ENCODE results near the gene MKS1. TPM values are rescaled to one million over a fixed set of nuclear protein-coding genes. Genes with fewer than 3 reads are reported as not detected.

Gene MKS1
- polyA plus RNA-seq, 1 donor from 2014 or later = 32.9 TPM

DNA sequence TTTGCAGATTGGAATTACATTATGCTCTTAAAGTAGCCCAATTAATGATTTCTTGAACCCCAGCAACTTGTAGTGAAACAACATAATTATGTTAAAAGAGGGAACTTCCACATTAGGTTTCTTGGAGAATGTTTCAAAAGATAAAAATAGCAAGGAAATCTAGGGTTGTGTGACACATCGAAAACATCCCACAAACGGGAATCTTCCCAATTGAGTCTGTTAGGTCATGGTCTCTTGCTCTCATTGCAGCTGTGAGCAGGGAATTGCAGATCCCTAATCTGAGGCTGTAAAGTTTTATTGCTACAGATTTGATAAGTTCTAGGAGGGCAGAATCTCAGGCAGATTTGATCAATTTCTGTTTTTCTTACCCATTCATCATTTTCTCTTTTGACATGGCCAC is 12.6 kb upstream of the MKS1 start:
- Histone ChIP-seq H3K27ac (ENCODE audit: low read length) (no peak overlapping the region), H2AFZ (ENCODE audit: low read depth, low read length) (no peak overlapping the region), H3K36me3 (ENCODE audit: insufficient read depth, low read length) (no peaks in the 10 kb centered on the region), H3K4me2 (ENCODE audit: low read length) (no peak overlapping the region), H3K4me3 (ENCODE audit: low read length) (no peak overlapping the region), H3K27me3 (ENCODE audit: insufficient read depth, low read depth, low read length) (peaks cover 3% of the 10 kb centered on the region), H3F3A (ENCODE audit: insufficient read depth, low read length, poor library complexity, severe bottlenecking) (no peaks in the 10 kb centered on the region), H3K9ac (ENCODE audit: low read length) (no peak overlapping the region), H3K9me2 (ENCODE audit: insufficient read depth, low read length) (no peaks in the 10 kb centered on the region), H4K20me1 (ENCODE audit: insufficient read depth) (no peaks in the 10 kb centered on the region), H3K79me2 (replicated peaks; ENCODE audit: insufficient read depth, low read length) (no peaks in the 10 kb centered on the region), H3K9me3 (ENCODE audit: low read length) (no peaks in the 10 kb centered on the region)
- TF ChIP-seq POLR2AphosphoS5 (IDR thresholded peaks at IDR 0.05) = no peak
- no peak for TF ChIP-seq MXI1 (conservative IDR thresholded peaks at IDR 0.05; ENCODE audit: poor library complexity, severe bottlenecking)
- TF ChIP-seq SMC3 (conservative IDR thresholded peaks at IDR 0.05; ENCODE audit: poor library complexity) = no peak
- TF ChIP-seq EZH2 (IDR thresholded peaks at IDR 0.05; ENCODE audit: borderline replicate concordance, insufficient read depth, low read length, poor library complexity, severe bottlenecking) = no peak
- TF ChIP-seq, protein P1, sequence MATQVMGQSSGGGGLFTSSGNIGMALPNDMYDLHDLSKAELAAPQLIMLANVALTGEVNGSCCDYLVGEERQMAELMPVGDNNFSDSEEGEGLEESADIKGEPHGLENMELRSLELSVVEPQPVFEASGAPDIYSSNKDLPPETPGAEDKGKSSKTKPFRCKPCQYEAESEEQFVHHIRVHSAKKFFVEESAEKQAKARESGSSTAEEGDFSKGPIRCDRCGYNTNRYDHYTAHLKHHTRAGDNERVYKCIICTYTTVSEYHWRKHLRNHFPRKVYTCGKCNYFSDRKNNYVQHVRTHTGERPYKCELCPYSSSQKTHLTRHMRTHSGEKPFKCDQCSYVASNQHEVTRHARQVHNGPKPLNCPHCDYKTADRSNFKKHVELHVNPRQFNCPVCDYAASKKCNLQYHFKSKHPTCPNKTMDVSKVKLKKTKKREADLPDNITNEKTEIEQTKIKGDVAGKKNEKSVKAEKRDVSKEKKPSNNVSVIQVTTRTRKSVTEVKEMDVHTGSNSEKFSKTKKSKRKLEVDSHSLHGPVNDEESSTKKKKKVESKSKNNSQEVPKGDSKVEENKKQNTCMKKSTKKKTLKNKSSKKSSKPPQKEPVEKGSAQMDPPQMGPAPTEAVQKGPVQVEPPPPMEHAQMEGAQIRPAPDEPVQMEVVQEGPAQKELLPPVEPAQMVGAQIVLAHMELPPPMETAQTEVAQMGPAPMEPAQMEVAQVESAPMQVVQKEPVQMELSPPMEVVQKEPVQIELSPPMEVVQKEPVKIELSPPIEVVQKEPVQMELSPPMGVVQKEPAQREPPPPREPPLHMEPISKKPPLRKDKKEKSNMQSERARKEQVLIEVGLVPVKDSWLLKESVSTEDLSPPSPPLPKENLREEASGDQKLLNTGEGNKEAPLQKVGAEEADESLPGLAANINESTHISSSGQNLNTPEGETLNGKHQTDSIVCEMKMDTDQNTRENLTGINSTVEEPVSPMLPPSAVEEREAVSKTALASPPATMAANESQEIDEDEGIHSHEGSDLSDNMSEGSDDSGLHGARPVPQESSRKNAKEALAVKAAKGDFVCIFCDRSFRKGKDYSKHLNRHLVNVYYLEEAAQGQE (IDR thresholded peaks at IDR 0.05; ENCODE audit: borderline replicate concordance) = no peak
- TF ChIP-seq, protein P2, sequence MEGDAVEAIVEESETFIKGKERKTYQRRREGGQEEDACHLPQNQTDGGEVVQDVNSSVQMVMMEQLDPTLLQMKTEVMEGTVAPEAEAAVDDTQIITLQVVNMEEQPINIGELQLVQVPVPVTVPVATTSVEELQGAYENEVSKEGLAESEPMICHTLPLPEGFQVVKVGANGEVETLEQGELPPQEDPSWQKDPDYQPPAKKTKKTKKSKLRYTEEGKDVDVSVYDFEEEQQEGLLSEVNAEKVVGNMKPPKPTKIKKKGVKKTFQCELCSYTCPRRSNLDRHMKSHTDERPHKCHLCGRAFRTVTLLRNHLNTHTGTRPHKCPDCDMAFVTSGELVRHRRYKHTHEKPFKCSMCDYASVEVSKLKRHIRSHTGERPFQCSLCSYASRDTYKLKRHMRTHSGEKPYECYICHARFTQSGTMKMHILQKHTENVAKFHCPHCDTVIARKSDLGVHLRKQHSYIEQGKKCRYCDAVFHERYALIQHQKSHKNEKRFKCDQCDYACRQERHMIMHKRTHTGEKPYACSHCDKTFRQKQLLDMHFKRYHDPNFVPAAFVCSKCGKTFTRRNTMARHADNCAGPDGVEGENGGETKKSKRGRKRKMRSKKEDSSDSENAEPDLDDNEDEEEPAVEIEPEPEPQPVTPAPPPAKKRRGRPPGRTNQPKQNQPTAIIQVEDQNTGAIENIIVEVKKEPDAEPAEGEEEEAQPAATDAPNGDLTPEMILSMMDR (IDR thresholded peaks at IDR 0.05; ENCODE audit: poor library complexity, severe bottlenecking) = no peak

DNA sequence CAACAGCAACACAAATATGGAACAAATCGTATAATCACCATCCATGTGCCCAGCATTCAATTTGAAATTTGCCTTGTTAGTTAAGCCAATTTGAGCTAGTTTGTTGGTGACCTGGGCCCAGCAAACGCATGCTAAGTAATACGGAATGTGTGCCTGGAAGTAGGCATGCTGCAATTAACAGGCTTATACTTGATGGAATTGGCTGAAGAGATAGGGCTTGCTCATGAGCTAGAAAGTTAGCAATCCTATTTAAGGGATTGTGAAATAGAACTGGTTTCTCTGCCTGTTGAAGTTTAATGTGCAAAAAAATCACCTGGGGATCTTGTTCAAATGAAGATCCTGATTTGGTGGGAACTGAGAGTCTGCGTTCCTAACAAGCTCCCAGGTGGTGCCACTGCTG is 10.8 kb upstream of the MKS1 start:
- H3K79me2 ChIP-seq (replicated peaks; ENCODE audit: insufficient read depth, low read length) = no peaks in the 10 kb centered on the region
- no peaks in the 10 kb centered on the region for H3K9me2 ChIP-seq (ENCODE audit: insufficient read depth, low read length)
- H3F3A ChIP-seq (ENCODE audit: insufficient read depth, low read length, poor library complexity, severe bottlenecking) = no peaks in the 10 kb centered on the region
- H2AFZ ChIP-seq (ENCODE audit: low read depth, low read length) = no peak overlapping the region
- no peak overlapping the region for H3K4me2 ChIP-seq (ENCODE audit: low read length)
- no peak overlapping the region for H3K4me3 ChIP-seq (ENCODE audit: low read length)
- no peaks in the 10 kb centered on the region for H3K9me3 ChIP-seq (ENCODE audit: low read length)
- no peak overlapping the region for H3K27ac ChIP-seq (ENCODE audit: low read length)
- no peaks in the 10 kb centered on the region for H3K36me3 ChIP-seq (ENCODE audit: insufficient read depth, low read length)
- H3K27me3 ChIP-seq (ENCODE audit: insufficient read depth, low read depth, low read length) = no peaks in the 10 kb centered on the region
- no peak overlapping the region for H3K9ac ChIP-seq (ENCODE audit: low read length)
- H4K20me1 ChIP-seq (ENCODE audit: insufficient read depth) = no peaks in the 10 kb centered on the region
- TF ChIP-seq SMC3 (conservative IDR thresholded peaks at IDR 0.05; ENCODE audit: poor library complexity) (no peak), RAD21 (conservative IDR thresholded peaks at IDR 0.05) (no peak), TAF1 (IDR thresholded peaks at IDR 0.05; ENCODE audit: low read depth) (no peak), POLR2AphosphoS5 (IDR thresholded peaks at IDR 0.05) (no peak), MXI1 (conservative IDR thresholded peaks at IDR 0.05; ENCODE audit: poor library complexity, severe bottlenecking) (no peak), EP300 (conservative IDR thresholded peaks at IDR 0.05; ENCODE audit: poor library complexity, severe bottlenecking) (no peak), EZH2 (IDR thresholded peaks at IDR 0.05; ENCODE audit: borderline replicate concordance, insufficient read depth, low read length, poor library complexity, severe bottlenecking) (no peak)
- TF ChIP-seq, protein P2 (IDR thresholded peaks at IDR 0.05; ENCODE audit: poor library complexity, severe bottlenecking) = no peak
- TF ChIP-seq, protein P1 (IDR thresholded peaks at IDR 0.05; ENCODE audit: borderline replicate concordance) = no peak
